TTC549 (cell line): ENCODE measurements around the gene ACAP3.
"Not testable (repeated sequence)": the region's sequence is repeated elsewhere in the genome, so short reads cannot be mapped to it uniquely, and the experiment has no call there.

Source experiments
- FAIRE-seq: peaks from 2 replicates; lab custom pipeline; 2012; peaks lifted over from hg19 to GRCh38; lab: Jason Lieb, UNC

The ACAP3 gene

GRCh38 chr1:1330366-1331067, 22.8 kb upstream of the ACAP3 start:
- no peak for FAIRE-seq

DNA sequence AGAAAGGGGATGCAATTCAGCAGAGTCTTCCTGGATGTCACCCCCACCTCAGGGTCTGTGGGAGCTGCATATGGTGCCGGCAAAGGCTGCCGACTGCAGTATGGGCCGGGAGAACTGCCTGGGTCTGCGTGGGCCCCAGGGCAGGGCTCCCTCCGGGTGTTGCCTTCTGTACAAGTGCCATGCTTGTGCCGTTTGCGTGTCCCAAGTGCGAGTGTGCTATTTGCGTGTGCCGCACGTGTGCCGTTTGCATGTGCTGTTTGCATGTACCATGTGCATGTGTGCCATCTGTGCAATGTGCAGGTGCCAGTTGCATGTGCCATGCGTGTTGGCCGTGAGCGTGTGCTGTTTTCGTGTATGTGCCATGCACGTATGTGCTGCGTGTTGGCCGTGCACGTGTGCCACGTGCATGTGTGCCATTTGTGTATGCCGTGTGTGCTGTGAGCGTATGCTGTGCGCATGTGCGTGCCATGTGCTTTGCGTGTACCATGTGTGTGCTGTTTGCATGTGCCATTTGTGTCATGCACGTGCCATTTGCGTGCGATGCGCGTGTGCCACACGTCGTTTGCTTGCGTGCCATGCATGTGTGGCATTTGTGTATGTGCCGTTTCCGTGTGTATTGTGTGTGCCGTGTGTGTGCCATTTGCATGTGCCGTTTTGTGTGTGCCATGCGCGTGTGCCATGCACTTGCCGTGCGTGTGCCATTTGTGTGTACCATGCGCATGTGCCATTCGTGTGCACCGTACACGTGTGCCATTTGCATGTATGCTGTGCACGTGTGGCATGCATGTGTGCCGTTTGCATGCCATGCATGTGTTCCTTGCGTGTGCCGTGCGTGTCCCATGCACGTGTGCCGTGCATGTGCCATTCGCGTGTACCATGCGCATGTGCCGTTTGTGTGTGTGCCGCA, 21.8 kb upstream of the ACAP3 start:
- no peak for FAIRE-seq

DNA sequence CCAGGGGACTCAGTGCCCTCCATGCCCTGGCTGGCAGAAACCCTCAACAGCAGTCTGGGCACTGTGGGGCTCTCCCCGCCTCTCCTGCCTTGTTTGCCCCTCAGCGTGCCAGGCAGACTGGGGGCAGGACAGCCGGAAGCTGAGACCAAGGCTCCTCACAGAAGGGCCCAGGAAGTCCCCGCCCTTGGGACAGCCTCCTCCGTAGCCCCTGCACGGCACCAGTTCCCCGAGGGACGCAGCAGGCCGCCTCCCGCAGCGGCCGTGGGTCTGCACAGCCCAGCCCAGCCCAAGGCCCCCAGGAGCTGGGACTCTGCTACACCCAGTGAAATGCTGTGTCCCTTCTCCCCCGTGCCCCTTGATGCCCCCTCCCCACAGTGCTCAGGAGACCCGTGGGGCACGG, 20.5 kb upstream of the ACAP3 start:
- FAIRE-seq: no peak

DNA sequence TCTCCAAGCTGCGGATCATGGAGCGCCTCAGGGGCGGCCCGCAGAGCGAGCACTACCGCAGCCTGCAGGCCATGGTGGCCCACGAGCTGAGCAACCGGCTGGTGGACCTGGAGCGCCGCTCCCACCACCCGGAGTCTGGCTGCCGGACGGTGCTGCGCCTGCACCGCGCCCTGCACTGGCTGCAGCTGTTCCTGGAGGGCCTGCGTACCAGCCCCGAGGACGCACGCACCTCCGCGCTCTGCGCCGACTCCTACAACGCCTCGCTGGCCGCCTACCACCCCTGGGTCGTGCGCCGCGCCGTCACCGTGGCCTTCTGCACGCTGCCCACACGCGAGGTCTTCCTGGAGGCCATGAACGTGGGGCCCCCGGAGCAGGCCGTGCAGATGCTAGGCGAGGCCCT, 19.6 kb upstream of the ACAP3 start:
- FAIRE-seq: no peak

DNA sequence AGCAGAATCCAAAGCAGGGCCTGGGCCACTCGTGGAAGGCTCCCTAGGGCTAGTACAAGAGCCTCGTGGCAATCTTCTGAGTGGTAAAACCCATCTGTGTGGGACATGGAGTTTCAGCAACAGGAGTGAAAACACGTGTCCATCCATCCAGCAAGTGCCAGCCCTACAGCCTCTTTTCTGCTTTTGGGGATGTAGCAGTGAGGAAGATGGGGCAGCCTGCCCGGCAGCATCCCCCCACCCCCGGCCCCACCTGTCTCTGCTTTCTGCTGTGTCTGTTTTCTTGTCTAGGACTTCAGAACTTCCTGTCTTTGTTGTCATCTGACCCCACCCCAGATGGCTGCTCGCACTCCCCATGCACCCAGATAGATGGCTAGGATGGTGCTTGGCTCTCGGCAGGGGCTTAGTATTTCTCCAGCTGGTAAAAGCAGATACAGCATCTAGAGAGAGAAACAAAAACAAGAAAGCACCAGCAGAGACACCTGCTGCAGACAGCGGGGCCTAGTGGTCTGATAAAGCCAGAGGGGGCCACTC, 18.4 kb upstream of the ACAP3 start:
- no peak for FAIRE-seq

- FAIRE-seq: no peak
Measured at GRCh38 chr1:1325288-1326074, 17.8 kb upstream of the ACAP3 start.

- FAIRE-seq: no peak
Measured at GRCh38 chr1:1324524-1325287, 17.0 kb upstream of the ACAP3 start, which contains the start of the genes CPTP and INTS11. TSS of gene CPTP (plus strand) at chr1:1324802. CDS start at chr1:1326911, 2,109 bp downstream. TSS of gene INTS11 (minus strand) at chr1:1324660. CDS start at chr1:1324608, 52 bp downstream.

- no peak for FAIRE-seq
Measured at GRCh38 chr1:1324084-1324523, 16.4 kb upstream of the ACAP3 start.

DNA sequence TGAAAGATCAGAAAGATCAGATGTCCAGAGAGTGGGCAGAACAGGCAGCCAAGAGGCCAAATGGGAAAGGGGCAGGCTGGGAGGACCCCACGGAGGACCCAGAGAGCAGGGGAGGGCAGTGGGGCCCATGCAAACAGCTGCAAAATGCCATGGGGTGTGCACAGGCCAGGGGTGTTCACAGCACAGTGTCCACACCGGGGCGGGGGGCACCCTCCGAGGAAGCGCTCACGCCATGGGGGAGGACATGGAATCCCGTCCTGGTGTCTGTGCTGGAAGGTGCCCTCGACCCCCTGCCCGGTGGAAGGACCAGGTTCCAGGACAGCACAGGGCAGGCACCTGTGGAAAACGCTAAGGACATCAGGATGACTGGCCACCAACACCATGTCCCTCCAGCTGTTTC, 15.2 kb upstream of the ACAP3 start:
- FAIRE-seq: no peak

- no peak for FAIRE-seq
Measured at GRCh38 chr1:1322418-1322817, 14.7 kb upstream of the ACAP3 start.

GRCh38 chr1:1321477-1321876, 13.7 kb upstream of the ACAP3 start:
- no peak for FAIRE-seq

GRCh38 chr1:1320666-1321448, 13.1 kb upstream of the ACAP3 start:
- FAIRE-seq: no peak

DNA sequence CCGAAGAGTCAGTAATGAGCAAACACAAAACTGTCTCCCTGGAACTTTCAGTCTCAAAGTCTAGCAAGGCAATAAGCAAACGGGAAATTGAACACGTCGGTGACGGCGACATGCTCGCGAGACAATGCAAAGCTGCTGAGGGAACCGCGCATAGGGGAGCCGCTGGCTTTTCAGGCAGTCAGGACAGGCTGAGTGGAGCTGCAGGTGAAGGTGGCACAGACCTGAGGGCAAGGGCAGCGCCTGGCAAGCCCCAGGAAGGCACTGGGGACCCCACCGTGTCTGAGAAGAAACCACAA, 11.9 kb upstream of the ACAP3 start:
- no peak for FAIRE-seq

DNA sequence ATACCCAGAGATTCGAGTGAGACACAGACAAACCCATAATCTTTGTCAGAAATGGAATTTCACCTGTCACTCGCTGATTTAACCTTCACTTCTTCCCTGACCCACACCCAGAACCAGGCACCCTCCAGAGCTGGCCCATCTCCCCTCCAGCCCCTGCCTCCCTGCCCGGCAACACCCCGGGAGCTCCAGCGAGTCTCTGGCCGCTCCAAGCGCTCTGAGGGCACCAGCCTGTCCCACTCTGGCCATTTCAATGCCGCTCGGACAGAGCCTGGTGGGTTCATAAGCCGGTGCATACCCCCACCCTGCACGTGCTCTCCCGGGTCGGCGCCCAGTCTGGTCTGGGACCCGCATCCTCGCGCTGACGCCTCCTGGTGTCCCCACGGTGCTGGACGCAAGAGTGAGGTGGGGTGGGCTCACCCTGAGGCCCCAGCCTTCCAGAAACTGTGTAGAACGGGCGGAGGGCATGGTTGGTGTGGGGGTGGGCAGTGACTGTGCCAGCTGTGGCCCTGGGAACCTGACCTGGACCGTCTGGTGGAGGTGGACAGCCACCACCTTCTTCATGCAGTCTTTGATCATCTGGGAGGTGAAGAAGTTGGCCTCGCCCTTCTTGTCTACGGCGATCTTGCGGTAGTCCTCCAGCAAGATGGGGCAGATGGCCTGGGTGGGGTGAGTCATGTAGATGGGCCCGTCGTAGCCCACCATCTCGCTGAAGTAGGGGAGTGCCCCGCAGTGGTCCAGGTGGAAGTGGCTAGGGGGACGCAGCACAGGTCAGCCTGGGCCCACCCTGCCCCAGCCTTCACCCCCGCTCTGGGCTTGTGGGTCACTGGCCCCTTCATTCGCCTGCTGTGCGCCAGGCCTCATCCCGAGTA, 11.3 kb upstream of the ACAP3 start:
- FAIRE-seq: no peak

DNA sequence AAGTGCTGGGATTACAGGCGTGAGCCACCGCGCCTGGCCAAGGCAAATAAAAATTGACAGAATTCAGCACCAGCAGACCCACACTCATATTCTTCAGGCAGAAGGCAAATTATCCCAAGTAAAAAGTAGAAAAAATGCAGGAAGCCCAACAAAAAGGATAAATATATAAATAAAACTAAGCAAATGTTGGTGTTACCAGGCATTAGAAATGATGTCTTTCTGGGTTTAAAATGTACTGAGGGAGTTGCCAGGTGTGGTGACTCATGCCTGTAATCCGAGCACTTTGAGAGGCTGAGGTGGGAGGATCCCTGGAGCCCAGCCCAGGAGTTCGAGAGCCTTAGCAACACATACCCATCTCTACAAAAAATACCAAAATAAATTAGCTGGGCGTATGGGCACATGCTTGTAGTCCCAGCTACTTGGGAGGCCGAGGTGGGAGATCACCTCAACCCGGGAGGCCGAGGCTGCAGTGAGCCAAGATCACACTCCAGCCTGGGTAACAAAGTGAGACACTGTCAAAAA, 10.5 kb upstream of the ACAP3 start:
- no peak for FAIRE-seq

DNA sequence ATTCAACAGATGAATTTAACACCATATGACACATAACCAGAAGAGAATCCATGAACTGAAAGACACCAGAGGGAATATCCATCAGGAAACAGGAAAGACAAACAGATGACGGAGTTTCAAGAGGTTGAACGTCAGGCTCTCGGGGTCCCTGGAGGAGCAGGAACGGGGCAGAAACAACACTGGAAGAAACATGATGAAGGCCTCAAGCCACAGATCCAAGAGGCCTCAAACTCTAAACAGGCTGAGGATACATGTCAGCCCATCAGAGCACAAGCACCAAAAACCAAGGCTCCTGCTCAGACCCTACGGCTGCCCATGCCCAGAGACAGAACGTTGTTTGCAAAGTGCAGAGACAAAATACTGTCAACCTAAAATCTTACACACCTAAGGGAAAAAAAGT, 9.7 kb upstream of the ACAP3 start:
- no peak for FAIRE-seq

DNA sequence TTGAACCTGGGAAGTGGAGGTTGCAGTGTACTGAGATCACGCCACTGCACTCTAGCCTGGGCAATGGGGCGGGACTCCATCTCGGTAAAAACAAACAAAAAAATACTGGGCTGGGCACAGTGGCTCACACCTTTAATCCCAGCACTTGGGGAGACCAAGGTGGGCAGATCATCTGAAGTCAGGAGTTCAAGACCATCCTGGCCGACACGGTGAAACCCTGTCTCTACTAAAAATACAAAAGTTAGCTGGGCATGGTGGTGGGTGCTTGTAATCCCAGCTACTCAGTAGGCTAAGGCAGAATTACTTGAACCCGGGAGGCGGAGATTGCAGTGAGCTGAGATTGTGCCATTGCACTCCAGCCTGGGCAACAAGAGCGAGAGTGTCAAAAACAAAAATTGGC, 8.5 kb upstream of the ACAP3 start:
- not testable (repeated sequence) for FAIRE-seq

GRCh38 chr1:1315435-1315954, 7.8 kb upstream of the ACAP3 start:
- no peak for FAIRE-seq

- no peak for FAIRE-seq
Measured at GRCh38 chr1:1314678-1315335, 7.1 kb upstream of the ACAP3 start.
